ENCODE measurements around the gene ECPAS.
"Not testable (repeated sequence)": the region's sequence is repeated elsewhere in the genome, so short reads cannot be mapped to it uniquely, and the experiment has no call there.

Gene ECPAS

DNA sequence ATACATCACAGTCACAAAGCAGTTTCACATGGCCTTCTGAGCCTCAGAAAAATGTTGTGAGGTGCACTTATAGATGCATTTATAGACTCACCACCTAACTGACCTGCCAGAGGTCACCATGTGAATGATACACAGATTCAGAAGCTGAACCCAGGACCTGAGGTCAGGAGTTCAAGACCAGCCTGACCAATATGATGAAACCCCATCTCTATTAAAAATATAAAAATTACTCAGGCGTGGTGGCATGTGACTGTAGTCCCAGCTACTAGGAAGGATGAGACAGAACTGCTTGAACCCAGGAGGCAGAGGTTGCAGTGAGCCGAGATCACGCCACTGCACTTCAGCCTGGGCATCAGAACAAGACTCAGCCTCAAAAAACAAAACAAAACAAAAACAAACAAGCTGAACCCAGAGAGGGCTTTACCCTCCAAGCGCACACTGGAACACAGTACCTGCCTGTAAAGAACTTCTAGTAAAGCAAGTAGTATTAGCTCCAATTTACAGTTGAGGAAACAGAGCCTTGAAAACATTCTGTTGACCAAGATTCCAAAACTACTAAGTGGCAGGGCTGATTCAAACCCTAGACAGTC lies 16.3 kb downstream of the ECPAS start:
- DNase-seq (ENCODE audit: low spot score), result no peak

DNA sequence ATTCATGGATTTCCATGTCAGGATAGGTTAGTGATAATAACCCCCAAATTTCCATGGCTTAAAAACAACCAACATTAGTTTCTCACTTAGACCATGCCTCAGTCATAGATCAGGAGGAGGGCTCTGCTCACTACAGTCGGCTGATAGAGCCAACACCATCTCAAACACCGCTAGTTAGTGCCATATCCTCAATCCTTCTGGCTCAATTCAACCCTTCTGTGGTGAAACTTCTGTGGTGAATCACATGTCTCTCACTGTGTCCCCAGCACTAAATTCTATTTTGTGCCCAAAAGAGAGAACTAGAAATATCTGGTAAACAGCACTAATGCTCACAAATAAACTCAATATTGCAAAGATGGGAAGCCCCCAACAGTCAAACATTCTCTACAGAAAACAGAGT lies 21.1 kb downstream of the ECPAS start:
- no peak for DNase-seq (ENCODE audit: low spot score)

DNA sequence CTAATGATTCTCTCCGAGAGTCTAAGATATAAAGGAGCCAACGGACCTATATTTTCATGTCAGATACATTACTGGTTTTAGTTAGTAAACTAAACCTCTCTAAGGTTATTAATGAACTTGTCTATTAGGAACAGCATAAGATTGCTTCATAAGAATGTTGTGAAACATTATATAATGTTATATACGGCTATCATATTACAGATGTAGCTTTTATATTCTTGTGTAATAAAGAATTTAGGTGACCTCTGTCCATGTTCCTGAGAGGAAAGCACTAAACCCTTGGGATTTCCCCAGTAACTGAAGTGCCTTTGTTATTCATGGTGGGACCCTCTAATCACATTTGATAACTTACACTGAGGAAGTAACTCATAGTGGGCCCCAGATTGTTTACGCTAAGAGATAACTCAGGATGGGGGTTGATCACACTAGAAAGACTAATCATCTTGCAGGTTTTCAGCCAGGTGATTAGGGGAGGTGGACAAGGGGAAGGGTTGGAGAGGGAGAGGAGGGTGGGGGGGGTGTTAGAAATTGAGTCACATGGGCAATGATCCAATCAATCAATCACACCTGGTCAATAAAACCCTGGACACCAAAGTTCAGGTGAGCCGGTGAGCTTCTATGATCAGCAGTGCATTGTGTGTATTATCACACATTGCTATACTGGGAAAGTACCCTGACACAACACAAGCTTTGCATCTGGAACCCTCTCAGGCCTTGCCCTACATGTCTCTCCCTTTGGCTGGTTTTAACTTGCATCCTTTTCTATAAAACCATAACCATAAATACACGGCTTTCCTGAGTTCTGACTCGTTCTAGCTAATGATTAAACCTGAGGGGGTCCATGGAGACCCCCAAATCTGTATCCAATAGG lies 25.8 kb downstream of the ECPAS start:
- DNase-seq (ENCODE audit: low spot score), result no peak

DNA sequence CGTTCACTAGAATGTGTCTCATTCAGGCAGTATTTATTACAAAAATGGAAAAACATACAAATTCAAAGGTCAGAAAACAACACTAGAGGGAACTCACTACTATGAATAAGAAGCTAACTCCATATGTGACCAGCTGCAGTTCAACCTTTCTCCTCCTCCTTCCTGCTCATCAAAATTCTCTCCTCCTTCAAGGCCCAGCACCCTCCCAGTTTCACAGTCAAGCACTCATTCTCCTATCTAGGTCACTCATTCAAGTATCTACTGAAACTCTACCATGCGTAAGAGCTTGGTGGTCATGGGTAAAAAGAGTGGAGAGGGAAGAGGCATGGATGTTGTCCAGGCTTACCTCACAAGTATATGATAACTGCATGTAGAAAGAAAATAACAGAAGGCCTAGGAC lies 27.7 kb downstream of the ECPAS start:
- DNase-seq (ENCODE audit: low spot score), result no peak

DNA sequence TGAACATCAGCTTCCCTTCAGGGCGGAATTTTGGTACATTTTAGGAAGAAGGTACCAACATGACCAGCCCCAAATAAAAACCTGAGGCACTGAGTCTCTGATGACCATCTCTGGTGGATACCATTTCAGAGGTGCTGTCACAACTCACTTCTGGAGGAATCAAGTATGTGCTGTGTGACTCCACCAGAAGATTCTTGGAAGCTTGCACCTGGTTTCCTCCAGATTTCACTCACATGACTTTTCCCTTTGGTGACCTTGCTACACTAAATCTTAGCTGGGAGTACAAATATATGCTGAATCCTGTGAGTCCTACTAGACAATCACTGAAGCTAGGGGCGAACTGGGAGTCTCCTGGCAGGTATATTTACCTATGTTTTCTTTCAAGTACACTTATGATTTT lies 28.5 kb downstream of the ECPAS start:
- DNase-seq (ENCODE audit: low spot score), result no peak

DNA sequence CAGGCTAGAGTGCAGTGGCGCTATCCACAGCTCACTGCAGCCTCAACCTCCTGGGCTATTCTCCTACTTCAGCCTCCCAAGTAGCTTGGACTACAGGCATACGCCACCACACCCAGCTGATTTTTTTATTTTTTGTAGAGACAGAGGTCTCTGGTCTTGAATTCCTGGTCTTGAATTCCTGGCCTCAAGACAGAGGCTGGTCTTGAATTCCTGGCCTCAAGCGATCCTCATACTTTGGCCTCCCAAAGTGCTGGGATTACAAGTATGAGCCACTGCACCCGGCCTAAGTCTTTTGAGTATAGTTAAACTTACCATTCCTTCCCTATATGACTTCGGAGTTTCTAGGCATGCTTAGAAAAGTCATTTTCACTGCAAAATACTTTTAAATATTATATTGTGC lies 29.4 kb downstream of the ECPAS start:
- no peak for DNase-seq (ENCODE audit: low spot score)

DNA sequence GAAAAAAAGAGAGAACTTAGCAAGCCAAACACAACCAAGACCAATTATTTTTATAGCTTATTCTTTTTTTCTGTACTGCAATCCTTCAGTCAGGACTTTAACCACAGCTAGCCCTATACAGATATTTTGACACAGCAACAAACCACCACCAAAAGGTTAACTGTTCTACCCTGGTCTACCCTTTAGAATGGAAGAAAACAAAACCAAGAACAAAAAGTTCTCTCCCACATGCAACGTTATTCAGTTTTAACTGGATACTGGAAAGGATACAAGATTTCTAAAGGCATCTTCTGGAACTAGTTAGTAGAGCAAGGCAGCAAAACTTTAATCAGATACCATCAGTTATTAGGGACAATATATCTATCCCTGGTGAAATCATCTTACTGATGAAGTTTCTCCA lies 32.6 kb downstream of the ECPAS start:
- DNase-seq (ENCODE audit: low spot score), result no peak

DNA sequence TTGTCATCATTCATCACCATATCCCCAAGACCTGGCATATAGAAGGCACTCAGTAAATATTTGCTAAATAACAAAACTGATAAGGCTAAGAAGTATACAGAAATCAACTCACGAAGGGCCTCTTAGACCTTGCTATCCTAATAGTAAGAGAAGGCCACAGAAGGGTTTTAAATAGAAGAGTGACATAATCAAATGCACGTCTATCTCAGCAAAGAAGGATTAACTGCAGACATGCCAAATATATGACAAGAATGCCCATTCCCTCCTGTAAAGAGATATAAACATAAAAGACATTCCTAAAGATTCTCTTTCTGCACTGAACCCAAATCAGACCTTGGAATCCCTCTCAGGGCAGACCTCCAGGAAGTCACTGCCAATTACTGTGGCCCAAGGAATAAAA lies 34.1 kb downstream of the ECPAS start:
- DNase-seq (ENCODE audit: low spot score), result no peak

DNA sequence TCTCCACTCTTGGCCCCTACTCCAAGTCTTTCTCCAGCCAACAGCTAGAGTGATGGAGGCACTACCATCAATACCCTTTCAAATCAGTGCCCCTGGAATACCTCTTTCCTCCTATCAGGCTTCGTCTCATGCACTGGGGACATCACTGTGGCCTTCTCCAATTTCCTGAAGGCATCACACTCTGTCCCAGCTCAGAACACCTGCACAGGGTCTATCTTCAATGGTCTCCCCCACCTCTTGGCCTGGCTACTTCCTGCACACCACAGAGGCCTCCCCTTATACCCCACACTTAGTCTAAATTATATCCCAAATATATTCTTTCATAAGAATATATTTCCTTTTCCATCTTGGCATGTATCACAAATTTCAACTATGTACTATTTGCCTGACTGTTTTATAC lies 34.5 kb downstream of the ECPAS start:
- DNase-seq (ENCODE audit: low spot score), result no peak

DNA sequence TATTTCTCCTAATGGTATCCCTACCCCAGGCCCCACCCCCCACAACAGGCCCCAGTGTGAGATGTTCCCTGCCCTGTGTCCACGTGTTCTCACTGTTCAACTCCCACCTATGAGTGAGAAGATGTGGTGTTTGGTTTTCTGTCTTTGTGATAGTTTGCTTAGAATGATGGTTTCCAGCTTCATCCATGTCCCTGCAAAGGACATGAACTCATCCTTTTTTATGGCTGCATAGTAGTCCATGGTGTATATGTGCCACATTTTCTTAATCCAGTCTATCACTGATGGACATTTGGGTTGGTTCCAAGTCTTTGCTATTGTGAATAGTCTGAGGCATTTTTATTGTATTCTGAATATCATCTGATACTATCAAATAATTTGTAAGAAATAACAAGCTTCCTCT lies 38.4 kb downstream of the ECPAS start:
- not testable (repeated sequence) for DNase-seq (ENCODE audit: low spot score)

DNA sequence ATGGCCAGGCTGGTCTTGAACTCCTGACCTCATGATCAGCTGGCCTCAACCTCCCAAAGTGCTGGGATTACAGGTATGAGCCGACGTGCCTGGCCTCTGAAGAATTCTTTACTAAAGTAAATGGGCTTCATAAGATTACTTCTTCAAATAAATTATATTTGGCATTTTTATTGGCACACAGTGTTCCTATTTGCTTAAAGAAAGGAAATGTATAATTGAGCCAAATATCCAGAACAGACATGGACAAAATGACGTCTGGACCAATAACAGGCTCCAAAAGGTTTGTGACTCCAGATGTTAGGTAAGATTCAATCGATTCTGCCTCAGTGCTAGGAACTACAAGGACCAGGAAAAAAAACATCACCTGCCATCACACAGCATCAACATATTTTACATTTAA lies 40.7 kb downstream of the ECPAS start:
- no peak for DNase-seq (ENCODE audit: low spot score)

DNA sequence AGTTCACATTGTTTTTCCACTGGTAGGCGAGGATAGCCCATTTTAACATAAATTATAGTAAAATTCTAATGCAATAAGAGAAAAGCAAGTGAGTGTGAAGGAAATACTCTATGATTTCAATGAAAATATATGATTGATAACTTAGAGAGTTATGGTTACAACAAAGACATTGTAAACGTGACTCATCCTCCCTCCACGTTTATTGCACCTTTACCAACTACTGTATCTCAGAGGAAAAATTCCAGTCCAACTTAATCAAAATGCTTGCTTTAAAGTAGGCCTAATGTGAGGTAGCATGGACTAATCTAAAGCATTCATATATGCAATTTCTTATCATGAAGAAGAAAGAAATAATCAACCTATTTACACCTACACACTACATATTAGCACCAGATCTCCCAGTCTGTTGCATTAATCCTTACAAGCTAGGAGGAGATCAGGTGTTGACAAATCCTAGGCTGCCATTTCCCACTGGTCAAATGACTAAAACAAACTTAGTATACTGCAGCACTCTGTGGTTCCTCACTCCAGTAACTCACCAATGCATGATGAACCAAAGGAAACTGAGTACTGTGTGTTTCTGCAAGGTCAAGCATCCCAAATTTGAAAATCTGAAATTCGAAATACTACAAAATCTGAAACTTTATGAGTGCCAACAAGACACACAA lies 41.7 kb downstream of the ECPAS start:
- no peak for DNase-seq (ENCODE audit: low spot score)

DNA sequence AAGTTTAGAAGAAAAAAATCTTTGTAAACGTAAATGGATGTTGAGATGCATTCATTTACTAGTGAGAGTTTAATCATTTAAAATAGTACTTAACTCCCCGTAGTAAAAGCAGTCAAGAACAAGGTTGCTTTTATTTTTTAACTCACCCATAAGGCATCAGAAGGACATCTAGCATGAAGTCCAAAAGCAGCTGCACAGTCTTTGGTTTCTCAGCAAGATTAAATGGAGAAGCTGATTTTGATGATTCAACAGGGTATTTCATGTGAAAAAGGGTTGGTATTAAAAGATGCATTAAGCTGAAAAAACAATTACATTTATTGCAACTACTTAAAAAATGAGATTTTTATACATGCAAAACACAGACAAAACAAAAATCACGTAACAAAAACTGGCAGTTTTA lies 44.0 kb downstream of the ECPAS start:
- no peak for DNase-seq (ENCODE audit: low spot score)

DNA sequence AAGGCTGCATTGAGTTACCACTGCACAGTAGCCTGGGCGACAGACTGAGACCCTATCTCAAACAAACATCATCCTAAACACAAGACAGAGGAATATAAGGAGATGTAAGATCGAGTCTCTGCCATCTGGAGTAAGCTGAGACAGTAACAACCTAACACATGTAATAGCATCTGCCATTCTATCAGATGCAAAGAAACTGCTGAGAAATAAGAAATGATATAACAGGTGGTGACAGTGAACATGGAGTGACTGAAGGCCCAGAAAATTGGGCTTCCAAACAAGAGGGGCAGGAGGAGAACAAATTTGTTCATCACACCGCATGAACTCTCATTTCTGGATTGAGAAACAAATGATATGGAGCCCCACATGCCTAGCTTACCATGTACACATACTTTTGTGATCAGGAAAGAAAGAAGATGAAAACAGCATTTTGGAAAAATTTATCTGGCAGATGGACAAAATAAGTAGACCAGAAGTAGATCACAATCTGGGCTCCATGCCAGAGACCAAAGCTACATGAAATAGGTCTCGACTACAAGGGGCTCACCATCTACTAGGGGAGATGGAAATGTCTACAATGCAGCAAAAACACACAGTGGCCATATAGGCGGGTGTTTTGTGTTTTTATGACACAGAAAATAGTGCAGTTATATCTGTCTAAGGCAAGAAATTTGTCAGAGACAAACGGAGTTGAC lies 45.5 kb downstream of the ECPAS start:
- DNase-seq (ENCODE audit: low spot score), result no peak

DNA sequence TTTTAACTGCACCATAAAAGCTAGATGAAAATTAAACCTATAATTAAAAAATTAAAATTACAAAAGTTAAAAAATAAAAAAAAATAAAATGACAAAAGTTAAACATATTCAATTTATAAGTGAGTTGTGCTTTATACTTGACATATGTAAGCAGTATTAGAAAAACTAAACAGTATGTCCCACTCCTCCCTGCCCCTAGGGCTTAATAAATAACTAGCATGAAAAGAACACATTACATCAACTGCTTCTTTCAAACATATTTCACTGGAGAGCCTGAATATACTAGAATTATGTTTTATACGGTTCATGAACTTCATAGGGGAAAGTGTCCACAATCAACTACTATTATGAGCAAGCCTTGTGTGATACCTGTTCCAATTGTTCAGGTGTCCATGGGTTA lies 47.6 kb downstream of the ECPAS start:
- no peak for DNase-seq (ENCODE audit: low spot score)

DNA sequence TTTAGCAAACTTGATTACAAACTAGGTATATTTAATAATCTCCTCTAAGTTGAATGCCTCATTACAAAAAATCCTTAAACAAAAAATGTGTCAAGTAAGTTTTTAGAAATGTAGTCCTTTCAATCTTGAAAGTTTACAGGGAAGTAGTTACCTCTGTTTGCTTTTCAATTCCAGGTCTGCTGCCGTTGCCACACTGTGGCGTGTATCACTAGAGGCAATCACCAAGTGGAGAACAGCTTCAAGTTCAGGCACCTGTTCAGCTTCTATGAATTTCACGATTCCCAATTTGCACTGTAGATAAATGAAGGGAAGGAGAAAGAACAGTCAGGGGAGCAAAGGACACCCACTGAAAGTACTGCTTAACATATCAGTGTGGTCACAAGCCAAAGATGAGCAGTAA lies 51.1 kb downstream of the ECPAS start:
- no peak for DNase-seq (ENCODE audit: low spot score)

DNA sequence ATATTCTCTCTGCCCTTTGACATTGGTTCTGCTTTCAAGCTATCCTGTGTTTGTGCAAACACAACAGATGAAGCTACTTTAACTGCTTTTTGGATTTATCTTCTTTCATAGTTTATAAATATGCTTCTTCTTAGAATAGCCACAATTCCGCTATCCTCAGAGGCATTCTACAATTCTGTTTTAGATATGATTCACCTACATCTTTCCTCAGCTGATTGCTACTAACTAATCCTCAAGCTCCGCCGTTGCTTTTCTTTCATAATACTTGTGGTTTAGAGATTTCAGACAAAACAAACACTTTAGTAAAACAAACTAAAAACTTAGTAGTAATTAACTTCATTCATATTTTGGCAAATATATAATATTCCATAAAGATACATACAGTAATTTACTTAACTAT lies 52.5 kb downstream of the ECPAS start:
- no peak for DNase-seq (ENCODE audit: low spot score)

DNA sequence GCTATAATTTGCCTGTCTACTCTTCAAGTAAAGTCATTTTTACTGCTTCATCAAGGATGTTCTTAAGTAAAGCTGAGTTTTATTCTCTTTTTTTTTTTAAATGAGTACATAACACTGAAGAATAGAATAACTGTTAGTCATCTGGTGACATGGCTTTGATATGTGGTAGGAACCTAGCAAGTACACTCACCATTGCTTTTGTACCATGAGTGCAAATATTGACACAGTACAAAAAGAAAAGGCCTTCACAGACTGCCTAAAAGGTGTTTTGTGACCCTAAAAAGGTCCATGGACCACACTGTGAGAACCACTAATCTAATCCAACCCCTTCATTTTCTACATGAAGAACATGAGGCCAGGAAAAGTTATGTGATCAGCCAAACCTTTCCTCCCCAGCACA lies 55.0 kb downstream of the ECPAS start:
- no peak for DNase-seq (ENCODE audit: low spot score)

DNA sequence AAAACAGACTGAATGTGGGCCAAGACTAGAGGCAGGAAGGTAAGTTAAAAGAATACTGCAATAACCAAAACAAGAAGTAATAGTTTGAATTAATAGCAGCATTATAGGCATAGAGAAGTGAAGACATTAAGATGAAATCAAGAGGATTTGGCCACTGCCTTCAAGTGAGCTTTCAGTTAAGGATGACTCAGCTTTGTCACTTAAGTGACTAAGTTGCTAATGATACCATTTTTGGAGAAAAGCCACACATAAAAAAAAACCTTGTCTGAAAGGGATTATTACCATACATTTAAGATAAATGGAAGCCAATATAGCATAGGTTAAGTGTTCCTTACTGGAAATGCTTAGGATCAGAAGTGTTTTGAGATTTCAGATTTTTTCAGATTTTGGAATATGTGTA lies 57.0 kb downstream of the ECPAS start:
- peak; percentile 43 for DNase-seq (ENCODE audit: low spot score)

DNA sequence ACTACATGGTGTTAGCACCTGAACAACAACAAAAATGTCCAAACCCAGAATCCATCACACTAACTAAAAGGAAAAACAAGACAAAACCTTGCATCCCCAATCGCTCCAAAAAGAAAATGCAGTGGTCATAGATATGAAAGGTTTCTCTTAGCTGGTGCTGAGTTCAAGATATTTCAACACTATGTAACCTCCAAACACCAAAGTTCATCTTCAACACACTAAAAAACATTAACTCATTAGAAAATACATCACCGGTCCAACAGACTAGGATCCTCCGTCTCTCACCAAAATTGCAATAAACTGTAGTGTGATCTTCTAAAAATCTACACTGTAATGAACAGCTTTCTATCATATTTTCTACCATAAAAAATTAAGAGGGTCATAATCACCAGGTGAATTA lies 60.8 kb downstream of the ECPAS start:
- no peak for DNase-seq (ENCODE audit: low spot score)

DNA sequence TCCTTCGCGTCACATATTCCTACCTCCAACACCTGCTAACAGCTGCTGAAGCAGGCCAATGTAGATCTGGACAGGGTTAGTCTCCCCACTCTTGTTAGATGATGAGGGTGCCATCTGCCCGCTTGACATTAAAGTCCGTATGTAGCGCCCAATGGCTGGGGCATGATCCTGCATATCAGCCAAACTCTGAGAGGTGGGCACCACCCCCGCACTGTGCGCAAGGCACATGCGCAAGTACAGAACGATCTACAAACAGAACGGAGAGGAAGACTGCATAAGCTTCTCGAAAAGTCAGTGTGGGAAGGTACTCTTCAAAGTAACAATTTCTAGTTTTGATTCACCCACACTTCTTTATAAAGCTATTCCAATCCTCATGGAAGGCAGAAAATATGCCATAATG lies 69.8 kb downstream of the ECPAS start:
- no peak for DNase-seq (ENCODE audit: low spot score)

DNA sequence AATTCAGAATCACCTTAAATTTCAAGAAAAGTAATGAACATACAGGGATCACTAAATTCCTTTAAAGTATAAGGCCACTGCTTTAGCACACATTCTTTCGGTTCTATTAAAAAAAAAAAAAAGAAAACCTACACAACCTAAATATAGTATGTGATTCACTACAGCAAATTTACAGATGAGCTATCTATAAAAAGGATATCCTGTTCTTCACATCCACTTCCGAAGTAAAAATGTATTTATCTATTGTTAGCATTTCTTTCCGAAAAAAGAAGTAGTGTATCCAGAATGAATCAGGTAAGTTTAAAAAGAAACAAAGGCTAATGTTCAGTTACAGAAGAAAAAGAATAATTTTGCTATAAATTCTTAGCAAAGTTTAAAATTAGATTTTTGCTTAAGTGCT lies 70.2 kb downstream of the ECPAS start:
- no peak for DNase-seq (ENCODE audit: low spot score)

DNA sequence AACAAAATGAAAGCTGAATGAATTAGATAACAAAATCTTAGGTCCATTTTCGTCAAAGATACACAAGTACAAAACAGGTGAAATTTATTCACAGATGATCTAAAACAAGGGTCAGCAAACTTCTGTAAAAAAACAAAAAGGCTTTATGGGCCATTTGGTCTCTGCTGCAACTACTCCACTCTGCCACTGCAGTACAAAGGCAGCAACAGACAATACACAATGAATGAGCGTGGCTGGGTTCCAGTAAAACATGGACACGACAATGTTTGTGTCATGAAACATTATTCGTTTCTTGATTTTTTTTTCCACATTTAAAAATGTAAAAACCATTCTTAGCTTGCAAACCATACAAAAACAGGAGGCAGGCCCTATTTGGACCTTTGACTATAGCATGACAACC lies 71.9 kb downstream of the ECPAS start:
- DNase-seq (ENCODE audit: low spot score), result no peak

Measured in AG20443 (cell line).